A549 (cell line): ENCODE measurements around the gene OPCML. TPM values are rescaled to one million over a fixed set of nuclear protein-coding genes. Genes with fewer than 3 reads are reported as not detected.

ENCODE experiments used
- ATAC-seq, 2 experiments: fragments of 200-7000 bp in 1 of 2; fragments of >200 bp in 1 of 2; cut with Nextera tagmentation in 1 of 2; cut with Tn5 transposase in 1 of 2; 3 replicates each; pipeline versions ENCODE4 v1.8.0 to v1.9.1; 2018 to 2020; ENCODE audit warnings: mild to moderate bottlenecking in 1 of 2, moderate library complexity in 1 of 2
- CTCF ChIA-PET: fragments of 300-600 bp; sonication (Branson Sonifier 250); formaldehyde crosslinking; extraction: SDS; loops from one replicate; lab custom pipeline; 2021; ENCODE audit warnings: antibody characterized with exemption, inconsistent platforms; lab: Yijun Ruan, JAX
- POLR2A ChIA-PET: fragments of 350-600 bp; formaldehyde crosslinking; extraction: SDS; loops from one replicate; lab custom pipeline; 2021; ENCODE audit warnings: antibody characterized with exemption, inconsistent platforms; lab: Yijun Ruan, JAX
- DNase-seq, 2 experiments: peaks; one replicate each; pipeline versions ENCODE4 v3.0.0 to v3.0.0-alpha.2; 2011 to 2016; ENCODE audit warnings: low read depth in 1 of 2, low spot score in 1 of 2
- FAIRE-seq: peaks from 2 replicates; lab custom pipeline; 2011; peaks lifted over from hg19 to GRCh38; lab: Jason Lieb, UNC
- H3K27ac ChIP-seq, 2 experiments: fragments of >200 bp; sonication (Bioruptor Twin); formaldehyde crosslinking; 3 replicates each; pipeline ENCODE4 v1.5.1; 2016 to 2017
- H3K4me1 ChIP-seq: fragments of >200 bp; sonication (Bioruptor Twin); formaldehyde crosslinking; 3 replicates; pipeline ENCODE4 v1.6.1; 2016
- H3K4me2 ChIP-seq: fragments of >200 bp; sonication (Bioruptor Twin); formaldehyde crosslinking; 3 replicates; pipeline ENCODE4 v1.6.1; 2016
- H3K4me3 ChIP-seq: fragments of >200 bp; sonication (Bioruptor Twin); formaldehyde crosslinking; 3 replicates; pipeline ENCODE4 v1.5.1; 2016
- H3K9me3 ChIP-seq: fragments of >200 bp; sonication (Bioruptor Twin); formaldehyde crosslinking; 3 replicates; pipeline ENCODE4 v1.6.1; 2016
- CHD2 ChIP-seq: fragments of 150-350 bp; IDR thresholded peaks from 2 replicates; pipeline ENCODE4 v1.6.1; 2014; ENCODE audit warnings: low read length; ENCODE audit not compliant: partially characterized antibody
- CHD4 ChIP-seq: fragments of 200-600 bp; sonication (generic); IDR thresholded peaks from 2 replicates; pipeline ENCODE4 v1.6.1; 2016; ENCODE audit warnings: antibody characterized with exemption, mild to moderate bottlenecking, borderline replicate concordance
- EHF ChIP-seq: fragments of 250-450 bp; sonication (Bioruptor Pico); IDR thresholded peaks from 2 replicates; pipeline ENCODE4 v1.5.0; 2020; ENCODE audit warnings: mild to moderate bottlenecking
- ESRRA ChIP-seq: fragments of 150-350 bp; IDR thresholded peaks from 2 replicates; pipeline ENCODE4 v1.6.1; 2014; ENCODE audit warnings: mild to moderate bottlenecking, low read length, borderline replicate concordance
- FOSL2 ChIP-seq, 2 experiments: fragments of 450-650 bp in 1 of 2; fragments of >200 bp in 1 of 2; sonication (Bioruptor Twin) in 1 of 2; formaldehyde crosslinking; IDR thresholded peaks; 2 replicates each; pipeline versions ENCODE4 v1.5.0 to v1.6.1; 2016 to 2020; ENCODE audit warnings: mild to moderate bottlenecking in 1 of 2, moderate library complexity in 1 of 2
- HOXB13 ChIP-seq: fragments of 250-450 bp; sonication (Bioruptor Pico); IDR thresholded peaks from 2 replicates; pipeline ENCODE4 v1.5.0; 2020; ENCODE audit warnings: low read depth, mild to moderate bottlenecking, moderate library complexity
- NFE2L2 ChIP-seq: fragments of 150-350 bp; conservative IDR thresholded peaks from 2 replicates; pipeline ENCODE4 v1.6.1; 2014; ENCODE audit warnings: low read length
- NPAS2 ChIP-seq: fragments of 250-450 bp; sonication (Bioruptor Pico); IDR thresholded peaks from 2 replicates; pipeline ENCODE4 v1.8.0; 2022; ENCODE audit warnings: mild to moderate bottlenecking, moderate library complexity, borderline replicate concordance
- PHF8 ChIP-seq: fragments of 200-600 bp; sonication (generic); IDR thresholded peaks from 2 replicates; pipeline ENCODE4 v1.6.1; 2016; ENCODE audit warnings: low read depth, mild to moderate bottlenecking, antibody characterized with exemption, moderate library complexity, borderline replicate concordance
- POLR2A ChIP-seq: IDR thresholded peaks from 2 replicates; pipeline ENCODE4 v1.6.1; 2012; ENCODE audit warnings: mild to moderate bottlenecking, low read length
- POLR2AphosphoS2 ChIP-seq: conservative IDR thresholded peaks from 2 replicates; pipeline ENCODE4 v1.6.1; 2012; ENCODE audit warnings: low read length, improper control_type of control experiment, inconsistent platforms
- RARB ChIP-seq: fragments of 250-450 bp; sonication (Bioruptor Pico); IDR thresholded peaks from 2 replicates; pipeline ENCODE4 v1.8.0; 2021; ENCODE audit warnings: mild to moderate bottlenecking, moderate library complexity
- RCOR1 ChIP-seq: fragments of 150-350 bp; IDR thresholded peaks from 2 replicates; pipeline ENCODE4 v1.6.1; 2014; ENCODE audit warnings: antibody characterized with exemption, low read length, low read depth
- RFX5 ChIP-seq: fragments of 450-650 bp; IDR thresholded peaks from 2 replicates; pipeline ENCODE4 v1.7.1; 2014; ENCODE audit warnings: antibody characterized with exemption, mild to moderate bottlenecking, moderate library complexity
- RNF2 ChIP-seq: fragments of 200-600 bp; sonication (generic); IDR thresholded peaks from 2 replicates; pipeline ENCODE4 v1.6.1; 2016; ENCODE audit warnings: low read depth, mild to moderate bottlenecking, antibody characterized with exemption, moderate library complexity, borderline replicate concordance
- SMC3 ChIP-seq: fragments of >200 bp; sonication (Bioruptor Twin); formaldehyde crosslinking; IDR thresholded peaks from 3 replicates; pipeline ENCODE4 v1.6.1; 2018; ENCODE audit warnings: inconsistent platforms
- TP53 ChIP-seq: fragments of 250-450 bp; sonication (Bioruptor Pico); IDR thresholded peaks from 2 replicates; pipeline ENCODE4 v1.5.0; 2021; ENCODE audit warnings: mild to moderate bottlenecking, moderate library complexity
- ZFP36 ChIP-seq: fragments of 450-650 bp; IDR thresholded peaks from 2 replicates; pipeline ENCODE4 v1.6.1; 2014; ENCODE audit warnings: borderline replicate concordance; ENCODE audit not compliant: partially characterized antibody
- ZSCAN20 ChIP-seq: fragments of 250-450 bp; sonication (Bioruptor Pico); IDR thresholded peaks from 2 replicates; pipeline ENCODE4 v1.8.0; 2022; ENCODE audit warnings: mild to moderate bottlenecking, moderate library complexity
- WGBS: methylation state at CpG from one replicate; pipeline ENCODE4 v1.1.6; 2017; ENCODE audit errors: missing lambda C conversion rate; 5-methylcytosine and 5-hydroxymethylcytosine counted together
- polyA plus RNA-seq, 4 experiments: library from polyadenylated mRNA; depleted of rRNA in 3 of 4; stranded (reverse); fragments of >200 nt; fragmentation: RNase III in 1 of 4; extraction: RNeasy Plus Mini Kit Qiagen cat#74134 plus additional on column Dnase treatment in 1 of 4; gene quantifications; 2 replicates in 3 of 4; 3 replicates in 1 of 4; pipeline ENCODE4 v1.2.3, GENCODE V29; 2011 to 2017
- TF ChIP-seq, protein P1 (sequence below): fragments of 200-600 bp; sonication (generic); IDR thresholded peaks from 2 replicates; pipeline ENCODE4 v1.6.1; 2016; ENCODE audit warnings: antibody characterized with exemption, mild to moderate bottlenecking, moderate library complexity
- TF ChIP-seq, protein P2 (sequence below): fragments of 450-650 bp; IDR thresholded peaks from 2 replicates; pipeline ENCODE4 v1.6.1; 2014; ENCODE audit warnings: antibody characterized with exemption

OPCML gene
- polyA plus RNA-seq, 2 of the 4 experiments (the other 2 are of a cell fraction) = not detected

DNA sequence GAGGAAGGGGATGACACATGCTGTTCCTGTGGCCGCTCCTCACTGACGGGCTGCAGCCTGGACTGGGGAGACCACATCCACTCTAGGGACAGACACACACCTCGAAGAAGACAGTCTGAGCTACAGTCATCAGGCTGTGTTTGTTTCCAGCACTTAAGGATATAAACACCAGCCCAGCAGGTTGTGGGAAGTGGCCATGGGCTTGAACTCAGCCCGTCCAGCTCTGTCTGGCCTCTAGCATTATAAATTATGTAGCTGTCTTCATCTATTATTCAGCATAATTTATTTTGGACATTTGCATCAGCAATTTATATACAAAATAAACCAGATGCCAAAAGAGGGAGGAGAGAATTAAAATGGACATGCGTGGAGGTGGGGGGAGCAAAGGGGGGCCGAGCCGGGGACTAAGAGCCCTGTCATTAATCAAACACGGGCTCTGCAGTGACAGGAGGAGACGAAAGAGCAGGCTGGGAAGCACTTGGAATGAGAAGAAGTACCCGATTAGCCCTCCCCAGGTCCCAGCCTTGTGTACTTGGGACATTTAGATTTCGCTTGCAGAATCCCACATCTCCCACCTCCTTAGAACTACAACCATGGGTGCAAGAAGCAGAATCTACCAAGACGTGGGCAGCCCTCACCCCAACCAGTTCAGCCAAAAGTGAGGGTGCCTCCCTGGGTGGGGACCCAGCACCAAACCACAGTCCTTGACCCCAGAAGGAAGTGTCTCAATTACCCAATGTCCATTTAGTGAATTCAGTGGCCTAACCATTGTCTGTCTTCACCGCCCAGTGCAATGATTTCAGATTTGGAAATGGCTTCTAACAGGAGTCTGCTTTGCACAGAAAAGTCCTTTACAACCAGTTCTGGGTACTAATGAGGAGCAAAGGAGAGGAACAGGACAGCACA is 309.6 kb downstream of the OPCML start:
- no peak overlapping the region for H3K4me2 ChIP-seq
- no peak for FAIRE-seq
- no peaks in the 10 kb centered on the region for H3K9me3 ChIP-seq
- TF ChIP-seq CHD4 = no peak
- no peak for TF ChIP-seq ZSCAN20 (CRISPR knock-in tag)
- TF ChIP-seq, protein P1, sequence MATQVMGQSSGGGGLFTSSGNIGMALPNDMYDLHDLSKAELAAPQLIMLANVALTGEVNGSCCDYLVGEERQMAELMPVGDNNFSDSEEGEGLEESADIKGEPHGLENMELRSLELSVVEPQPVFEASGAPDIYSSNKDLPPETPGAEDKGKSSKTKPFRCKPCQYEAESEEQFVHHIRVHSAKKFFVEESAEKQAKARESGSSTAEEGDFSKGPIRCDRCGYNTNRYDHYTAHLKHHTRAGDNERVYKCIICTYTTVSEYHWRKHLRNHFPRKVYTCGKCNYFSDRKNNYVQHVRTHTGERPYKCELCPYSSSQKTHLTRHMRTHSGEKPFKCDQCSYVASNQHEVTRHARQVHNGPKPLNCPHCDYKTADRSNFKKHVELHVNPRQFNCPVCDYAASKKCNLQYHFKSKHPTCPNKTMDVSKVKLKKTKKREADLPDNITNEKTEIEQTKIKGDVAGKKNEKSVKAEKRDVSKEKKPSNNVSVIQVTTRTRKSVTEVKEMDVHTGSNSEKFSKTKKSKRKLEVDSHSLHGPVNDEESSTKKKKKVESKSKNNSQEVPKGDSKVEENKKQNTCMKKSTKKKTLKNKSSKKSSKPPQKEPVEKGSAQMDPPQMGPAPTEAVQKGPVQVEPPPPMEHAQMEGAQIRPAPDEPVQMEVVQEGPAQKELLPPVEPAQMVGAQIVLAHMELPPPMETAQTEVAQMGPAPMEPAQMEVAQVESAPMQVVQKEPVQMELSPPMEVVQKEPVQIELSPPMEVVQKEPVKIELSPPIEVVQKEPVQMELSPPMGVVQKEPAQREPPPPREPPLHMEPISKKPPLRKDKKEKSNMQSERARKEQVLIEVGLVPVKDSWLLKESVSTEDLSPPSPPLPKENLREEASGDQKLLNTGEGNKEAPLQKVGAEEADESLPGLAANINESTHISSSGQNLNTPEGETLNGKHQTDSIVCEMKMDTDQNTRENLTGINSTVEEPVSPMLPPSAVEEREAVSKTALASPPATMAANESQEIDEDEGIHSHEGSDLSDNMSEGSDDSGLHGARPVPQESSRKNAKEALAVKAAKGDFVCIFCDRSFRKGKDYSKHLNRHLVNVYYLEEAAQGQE = no peak
- TF ChIP-seq TP53 = no peak
- TF ChIP-seq HOXB13 (CRISPR knock-in tag) = no peak
- TF ChIP-seq RCOR1 = no peak
- no peak for TF ChIP-seq POLR2AphosphoS2
- TF ChIP-seq PHF8 = no peak
- TF ChIP-seq NPAS2 = no peak
- TF ChIP-seq, protein P2, sequence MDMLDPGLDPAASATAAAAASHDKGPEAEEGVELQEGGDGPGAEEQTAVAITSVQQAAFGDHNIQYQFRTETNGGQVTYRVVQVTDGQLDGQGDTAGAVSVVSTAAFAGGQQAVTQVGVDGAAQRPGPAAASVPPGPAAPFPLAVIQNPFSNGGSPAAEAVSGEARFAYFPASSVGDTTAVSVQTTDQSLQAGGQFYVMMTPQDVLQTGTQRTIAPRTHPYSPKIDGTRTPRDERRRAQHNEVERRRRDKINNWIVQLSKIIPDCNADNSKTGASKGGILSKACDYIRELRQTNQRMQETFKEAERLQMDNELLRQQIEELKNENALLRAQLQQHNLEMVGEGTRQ = no peak
- no peak for TF ChIP-seq EHF
- TF ChIP-seq RFX5 = no peak
- no peak for TF ChIP-seq NFE2L2
- TF ChIP-seq CHD2 = no peak
- no peak for ATAC-seq
- H3K27ac ChIP-seq = no peak overlapping the region
- CTCF ChIA-PET = interaction anchor here (0.6 to 1.0 kb wide), 2 partner anchors 66 to 146 kb away, joined by 3 read pairs; no protein-coding TSS in a partner anchor
- 12% methylated on average over 13 of the region's 13 CpGs for WGBS
- no peaks in the 10 kb centered on the region for H3K4me1 ChIP-seq
- H3K4me3 ChIP-seq = no peak overlapping the region
- POLR2A ChIA-PET = no interaction called here
- DNase-seq = no peak

DNA sequence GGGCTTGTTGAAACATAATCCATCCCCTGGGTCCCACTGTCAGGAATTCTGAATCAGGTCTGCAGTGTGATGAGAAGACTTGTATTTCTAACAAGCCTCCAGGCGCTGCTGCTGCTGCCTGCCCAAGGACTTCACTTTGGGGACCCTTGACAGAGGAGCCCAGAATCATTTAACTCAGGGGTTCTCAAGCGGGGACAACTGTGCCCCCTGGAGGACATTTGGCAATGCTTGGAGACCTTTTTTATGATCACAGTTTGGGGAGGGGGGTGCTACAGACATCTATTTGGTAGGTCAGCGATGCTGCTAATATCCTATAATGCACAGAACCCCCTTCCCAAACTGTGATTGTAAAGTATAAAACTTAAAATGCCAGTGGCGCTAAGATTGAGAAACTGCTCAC is 312.8 kb downstream of the OPCML start:
- DNase-seq = no peak
- ChIA-PET POLR2A (no interaction called here), CTCF (no interaction called here)
- no peak for TF ChIP-seq FOSL2 (IDR thresholded peaks at IDR 0.05)
- TF ChIP-seq FOSL2 (CRISPR knock-in tag; IDR thresholded peaks at IDR 0.05) = no peak
- no peak for TF ChIP-seq RNF2
- TF ChIP-seq ZFP36 = no peak
- TF ChIP-seq POLR2A = no peak
- TF ChIP-seq SMC3 = no peak
- TF ChIP-seq ESRRA = no peak
- TF ChIP-seq EHF = no peak
- TF ChIP-seq RARB (CRISPR knock-in tag) = no peak
- 15% methylated on average over 4 of the region's 4 CpGs for WGBS
- Histone ChIP-seq H3K4me1 (no peaks in the 10 kb centered on the region), H3K4me3 (no peak overlapping the region), H3K9me3 (no peaks in the 10 kb centered on the region), H3K4me2 (no peak overlapping the region), H3K27ac (no peak overlapping the region)
- ATAC-seq = no peak
- no peak for FAIRE-seq
